ENCODE measurements around the gene ZNF619. TPM values are rescaled to one million over a fixed set of nuclear protein-coding genes. Genes with fewer than 3 reads are reported as not detected.

The ZNF619 gene
- polyA plus RNA-seq, 1 of the 3 experiments (the other 2 are of a cell fraction) = 1.6 TPM

DNA sequence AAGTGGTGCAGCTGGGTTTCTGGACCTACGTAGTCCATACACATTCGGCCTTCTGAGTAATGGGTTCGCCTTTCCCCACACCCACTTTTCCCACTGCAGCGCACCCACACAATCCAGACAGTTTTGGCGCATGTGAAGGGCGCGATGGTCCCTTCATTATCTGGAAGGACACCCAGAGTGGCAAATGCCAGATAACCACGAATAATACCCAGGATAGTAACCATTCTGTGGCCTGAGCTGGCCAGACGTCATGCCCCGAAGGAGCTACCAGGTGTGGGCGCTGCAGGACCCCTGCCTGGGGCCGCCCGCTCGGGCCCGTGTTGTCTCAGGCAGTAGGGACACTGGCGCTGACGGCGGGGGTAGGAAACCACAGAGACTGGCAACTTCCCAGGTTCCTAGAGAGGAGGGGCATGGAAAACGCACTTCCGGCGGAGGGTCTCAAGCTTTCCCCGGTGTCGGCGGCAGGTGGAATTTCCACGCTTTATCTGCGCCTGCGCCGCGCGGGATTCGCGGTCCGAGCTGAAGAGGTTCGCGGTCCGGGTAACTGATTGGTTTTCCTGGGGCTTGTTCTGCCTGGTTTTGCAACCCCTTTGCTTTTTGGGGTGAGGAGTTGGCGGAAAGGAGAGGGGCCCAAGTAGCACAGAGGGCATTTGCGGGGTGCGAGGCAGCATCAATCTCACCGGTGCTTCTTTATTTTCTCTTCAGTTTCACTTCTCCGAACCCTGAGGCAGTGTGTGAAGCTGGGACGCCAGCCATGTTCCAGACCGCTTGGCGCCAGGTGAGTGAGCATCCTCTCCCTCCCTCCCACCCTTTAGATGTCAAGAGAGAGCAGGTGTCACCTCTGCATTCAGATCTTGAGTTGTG is 28.9 kb downstream of the ZNF619 start, which contains the start of gene ZNF620 (continued):
- TF ChIP-seq USF1 (IDR thresholded peaks at IDR 0.05; ENCODE audit: borderline replicate concordance, low read depth) = no peak
- peak; percentile 72 for TF ChIP-seq NRF1 (IDR thresholded peaks at IDR 0.05; ENCODE audit: low read depth, low read length)
- TF ChIP-seq YY1 (IDR thresholded peaks at IDR 0.05; ENCODE audit: low read depth) = peak; percentile 9; the same call in 1 of the 2 replicates
- no peak for TF ChIP-seq FOSL2 (IDR thresholded peaks at IDR 0.05; ENCODE audit: borderline replicate concordance, low read depth)
- TF ChIP-seq CHD2 (IDR thresholded peaks at IDR 0.05; ENCODE audit: low read length, partially characterized antibody) = peak; percentile 54
- peak; percentile 76 for TF ChIP-seq GABPA (IDR thresholded peaks at IDR 0.05; ENCODE audit: low read depth)
- TF ChIP-seq, protein P1, sequence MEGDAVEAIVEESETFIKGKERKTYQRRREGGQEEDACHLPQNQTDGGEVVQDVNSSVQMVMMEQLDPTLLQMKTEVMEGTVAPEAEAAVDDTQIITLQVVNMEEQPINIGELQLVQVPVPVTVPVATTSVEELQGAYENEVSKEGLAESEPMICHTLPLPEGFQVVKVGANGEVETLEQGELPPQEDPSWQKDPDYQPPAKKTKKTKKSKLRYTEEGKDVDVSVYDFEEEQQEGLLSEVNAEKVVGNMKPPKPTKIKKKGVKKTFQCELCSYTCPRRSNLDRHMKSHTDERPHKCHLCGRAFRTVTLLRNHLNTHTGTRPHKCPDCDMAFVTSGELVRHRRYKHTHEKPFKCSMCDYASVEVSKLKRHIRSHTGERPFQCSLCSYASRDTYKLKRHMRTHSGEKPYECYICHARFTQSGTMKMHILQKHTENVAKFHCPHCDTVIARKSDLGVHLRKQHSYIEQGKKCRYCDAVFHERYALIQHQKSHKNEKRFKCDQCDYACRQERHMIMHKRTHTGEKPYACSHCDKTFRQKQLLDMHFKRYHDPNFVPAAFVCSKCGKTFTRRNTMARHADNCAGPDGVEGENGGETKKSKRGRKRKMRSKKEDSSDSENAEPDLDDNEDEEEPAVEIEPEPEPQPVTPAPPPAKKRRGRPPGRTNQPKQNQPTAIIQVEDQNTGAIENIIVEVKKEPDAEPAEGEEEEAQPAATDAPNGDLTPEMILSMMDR (IDR thresholded peaks at IDR 0.05) = peak; percentile 47
- TF ChIP-seq, protein P2, sequence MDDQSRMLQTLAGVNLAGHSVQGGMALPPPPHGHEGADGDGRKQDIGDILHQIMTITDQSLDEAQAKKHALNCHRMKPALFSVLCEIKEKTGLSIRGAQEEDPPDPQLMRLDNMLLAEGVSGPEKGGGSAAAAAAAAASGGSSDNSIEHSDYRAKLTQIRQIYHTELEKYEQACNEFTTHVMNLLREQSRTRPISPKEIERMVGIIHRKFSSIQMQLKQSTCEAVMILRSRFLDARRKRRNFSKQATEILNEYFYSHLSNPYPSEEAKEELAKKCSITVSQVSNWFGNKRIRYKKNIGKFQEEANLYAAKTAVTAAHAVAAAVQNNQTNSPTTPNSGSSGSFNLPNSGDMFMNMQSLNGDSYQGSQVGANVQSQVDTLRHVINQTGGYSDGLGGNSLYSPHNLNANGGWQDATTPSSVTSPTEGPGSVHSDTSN (IDR thresholded peaks at IDR 0.05) = no peak
- peak; percentile 59; the same call in 1 of the 2 replicates for TF ChIP-seq TAF1 (IDR thresholded peaks at IDR 0.05; ENCODE audit: borderline replicate concordance, low read depth, low read length)
- peak; percentile 42; the same call in 1 of the 2 replicates for TF ChIP-seq ELF1 (IDR thresholded peaks at IDR 0.05)
- peak; percentile 18; the same call in 1 of the 2 replicates for TF ChIP-seq RAD21 (IDR thresholded peaks at IDR 0.05; ENCODE audit: low read length)
- no peak for TF ChIP-seq JUND (IDR thresholded peaks at IDR 0.05)
- TF ChIP-seq TEAD4 (IDR thresholded peaks at IDR 0.05; ENCODE audit: borderline replicate concordance, insufficient read depth) = no peak
- TF ChIP-seq MXI1 (IDR thresholded peaks at IDR 0.05; ENCODE audit: low read depth, low read length) = peak; percentile 82
- TF ChIP-seq GATA2 (CRISPR knock-in tag; IDR thresholded peaks at IDR 0.05) = no peak
- TF ChIP-seq SMC3 (IDR thresholded peaks at IDR 0.05; ENCODE audit: low read depth, low read length) = no peak
- peak; percentile 63; the same call in 1 of the 2 replicates for TF ChIP-seq POLR2AphosphoS5 (IDR thresholded peaks at IDR 0.05; ENCODE audit: low read depth, low read length)
